Panc1 (cell line): ENCODE results near the gene PPIL6. TPM values are rescaled to one million over a fixed set of nuclear protein-coding genes. Genes with fewer than 3 reads are reported as not detected.
"Not testable (repeated sequence)": the region's sequence is repeated elsewhere in the genome, so short reads cannot be mapped to it uniquely, and the experiment has no call there.

Experiments
- ATAC-seq: fragments of 200-7000 bp; cut with Tn5 transposase; 2 replicates; pipeline ENCODE4 v1.9.1; 2020; ENCODE audit warnings: mild to moderate bottlenecking, moderate library complexity
- BruUV-seq: library from RNA; stranded (reverse); fragments of 400-500 nt; replicated peaks from 2 replicates; lab custom pipeline; 2021; lab: Mats Ljungman, UMichigan
- CTCF ChIA-PET: fragments of 300-600 bp; sonication (Branson Sonifier 250); formaldehyde crosslinking; loops from one replicate; lab custom pipeline; 2022; ENCODE audit warnings: antibody characterized with exemption; lab: Charles Lee
- POLR2A ChIA-PET: fragments of 300-600 bp; sonication (Branson Sonifier 250); formaldehyde crosslinking; loops from one replicate; lab custom pipeline; 2022; ENCODE audit warnings: antibody characterized with exemption; lab: Charles Lee
- DNase-seq: peaks from one replicate; pipeline ENCODE4 v3.0.0-alpha.2; 2010; ENCODE audit warnings: low read depth, low spot score
- H3K27ac ChIP-seq: 2 replicates; pipeline ENCODE4 v1.5.1; 2011; ENCODE audit warnings: mild to moderate bottlenecking, low read length, inconsistent platforms
- H3K27me3 ChIP-seq: fragments of 200-500 bp; sonication (Bioruptor generic); 2 replicates; pipeline ENCODE4 v1.6.0; 2014; ENCODE audit warnings: low read length, inconsistent platforms; ENCODE audit not compliant: control insufficient read depth, insufficient read depth
- H3K36me3 ChIP-seq: fragments of 200-500 bp; sonication (Bioruptor generic); 2 replicates; pipeline ENCODE4 v1.5.1; 2014; ENCODE audit warnings: inconsistent platforms, mild to moderate bottlenecking, low read length, moderate library complexity; ENCODE audit not compliant: control insufficient read depth, insufficient read depth
- H3K4me1 ChIP-seq: 2 replicates; pipeline ENCODE4 v1.5.1; 2011; ENCODE audit warnings: inconsistent platforms, mild to moderate bottlenecking, low read length, moderate library complexity; ENCODE audit not compliant: control insufficient read depth, insufficient read depth
- H3K4me3 ChIP-seq, 2 experiments: 2 replicates each; pipeline ENCODE4 v1.5.1; 2011 to 2012; ENCODE audit warnings: low read depth in 2 of 2, low read length in 2 of 2, mild to moderate bottlenecking in 2 of 2, inconsistent platforms in 1 of 2, moderate library complexity in 1 of 2
- H3K9me3 ChIP-seq: fragments of 200-500 bp; sonication (Bioruptor generic); 2 replicates; pipeline ENCODE4 v1.5.1; 2014; ENCODE audit warnings: low read depth, mild to moderate bottlenecking, inconsistent platforms, low read length, moderate library complexity; ENCODE audit not compliant: control insufficient read depth, insufficient read depth
- CTCF ChIP-seq: fragments of 450-650 bp; IDR thresholded peaks from 2 replicates; pipeline ENCODE4 v1.5.1; 2017; ENCODE audit warnings: mild to moderate bottlenecking
- POLR2AphosphoS5 ChIP-seq: IDR thresholded peaks from 2 replicates; pipeline ENCODE4 v1.6.1; 2012; ENCODE audit warnings: mild to moderate bottlenecking, low read depth, low read length, moderate library complexity
- REST ChIP-seq, 2 experiments: IDR thresholded peaks; 2 replicates each; pipeline ENCODE4 v1.6.1; 2011 to 2012; ENCODE audit warnings: low read depth in 2 of 2, control low read depth in 1 of 2, low read length in 1 of 2, mild to moderate bottlenecking in 1 of 2, moderate library complexity in 1 of 2; ENCODE audit not compliant: insufficient read depth in 1 of 2
- SIN3A ChIP-seq: IDR thresholded peaks from 2 replicates; pipeline ENCODE4 v1.6.1; 2012; ENCODE audit warnings: low read depth, mild to moderate bottlenecking, low read length, moderate library complexity, borderline replicate concordance; ENCODE audit not compliant: insufficient read depth
- TCF7L2 ChIP-seq: IDR thresholded peaks from 2 replicates; pipeline ENCODE4 v1.6.1; 2011; ENCODE audit warnings: mild to moderate bottlenecking, low read depth, low read length, inconsistent platforms
- in situ Hi-C: cut with HindIII; loops from 2 replicates; pipeline ENCODE4 v1.10.0; 2016; ENCODE audit warnings: low sequenced_read_pairs, low pct_unique_long_range_greater_than_20kb
- intact Hi-C: fragments of 100-400 bp; cut with micrococcal nuclease; formaldehyde crosslinking; loops from one replicate; pipeline ENCODE4 v1.10.0; 2022; ENCODE audit not compliant: unreplicated experiment
- total RNA-seq: library from RNA; stranded (reverse); gene quantifications from one replicate; pipeline ENCODE4 v1.2.1, GENCODE V29; 2021; ENCODE audit not compliant: unreplicated experiment

Gene PPIL6
- total RNA-seq, 1 experiment from 2014 or later = 2.2 TPM

- no peak overlapping the region for H3K27ac ChIP-seq
- no TSS peak for BruUV-seq
- peaks cover 9% of the 10 kb centered on the region for H3K4me1 ChIP-seq
- no peak overlapping the region for H3K4me3 ChIP-seq
- intact Hi-C loops (no loop called here), in situ Hi-C loops (no loop called here)
- no peaks in the 10 kb centered on the region for H3K27me3 ChIP-seq
- ATAC-seq (no peak), DNase-seq (no peak)
- ChIA-PET CTCF (interaction anchor here (0.7 kb wide), 1 partner anchor 1620 kb away, joined by 4 read pairs; no protein-coding TSS in a partner anchor), POLR2A (no interaction called here)
- no peaks in the 10 kb centered on the region for H3K9me3 ChIP-seq
- TF ChIP-seq REST (IDR thresholded peaks at IDR 0.05; ENCODE audit: insufficient read depth in 1 of 2, low read depth in 2 of 2, low read length in 1 of 2) (no peak), TCF7L2 (no peak), CTCF (no peak), SIN3A (no peak), POLR2AphosphoS5 (no peak)
- H3K36me3 ChIP-seq = peaks cover 37% of the 10 kb centered on the region
Observed at GRCh38 chr6:109461733-109462526, 21.5 kb upstream of the PPIL6 start.

- CTCF ChIA-PET, BruUV-seq: not testable (repeated sequence)
Observed at GRCh38 chr6:109461205-109461604, 20.8 kb upstream of the PPIL6 start.

More at GRCh38 chr6:109461205-109461604, 20.8 kb upstream of the PPIL6 start:
- DNase-seq, intact Hi-C loops, H3K27me3 ChIP-seq, ATAC-seq, POLR2A ChIA-PET, H3K27ac ChIP-seq, H3K9me3 ChIP-seq, in situ Hi-C loops, H3K4me3 ChIP-seq: not testable (repeated sequence)
- peaks cover 30% of the 10 kb centered on the region for H3K36me3 ChIP-seq
- H3K4me1 ChIP-seq = peaks cover 16% of the 10 kb centered on the region
